Sigmoid colon (tissue), 4 donors: ENCODE measurements around the gene GCDH.
A peak's percentile ranks its signal among the peaks of the same experiment; 100 is the strongest.

ENCODE experiments used
- CTCF ChIP-seq, 4 experiments: fragments of 450-650 bp in 3 of 4; fragments of 200-600 bp in 1 of 4; IDR thresholded peaks; one replicate each; pipeline ENCODE4 v1.5.1; 2016 to 2019; ENCODE audit warnings: antibody characterized with exemption in 4 of 4, mild to moderate bottlenecking in 3 of 4, moderate library complexity in 2 of 4
- POLR2AphosphoS5 ChIP-seq, 4 donors: sonication (generic); formaldehyde crosslinking; IDR thresholded peaks; one replicate each; pipeline ENCODE4 v1.6.1; 2017; ENCODE audit warnings: antibody characterized with exemption in 4 of 4

GRCh38 chr19:12933287-12934072 lies 42.5 kb downstream of the GCDH start, which contains the start of gene FARSA:
- no peak for TF ChIP-seq CTCF (IDR thresholded peaks at IDR 0.05)
- peak; percentile 89 to 97 (median 96) for TF ChIP-seq POLR2AphosphoS5 (IDR thresholded peaks at IDR 0.05)
